Keratinocyte (primary cell): ENCODE data around the gene EIF2B2.

ENCODE experiments used
- EZH2 ChIP-seq: IDR thresholded peaks from one replicate; pipeline ENCODE4 v1.6.1; 2012; ENCODE audit warnings: inconsistent platforms, mild to moderate bottlenecking, low read length, moderate library complexity
- TF ChIP-seq, protein P1 (sequence below), 3 experiments: IDR thresholded peaks in 1 of 3; conservative IDR thresholded peaks in 1 of 3; optimal IDR thresholded peaks in 1 of 3; 2 replicates in 2 of 3; 3 replicates in 1 of 3; pipeline versions ENCODE3 to v1.5.1; 2011; ENCODE audit warnings: low read length in 3 of 3, mild to moderate bottlenecking in 3 of 3, moderate library complexity in 2 of 3, control low read depth in 1 of 3, inconsistent platforms in 1 of 3; ENCODE audit not compliant: insufficient read depth in 2 of 3; ENCODE audit errors: extremely low read depth in 1 of 3

DNA sequence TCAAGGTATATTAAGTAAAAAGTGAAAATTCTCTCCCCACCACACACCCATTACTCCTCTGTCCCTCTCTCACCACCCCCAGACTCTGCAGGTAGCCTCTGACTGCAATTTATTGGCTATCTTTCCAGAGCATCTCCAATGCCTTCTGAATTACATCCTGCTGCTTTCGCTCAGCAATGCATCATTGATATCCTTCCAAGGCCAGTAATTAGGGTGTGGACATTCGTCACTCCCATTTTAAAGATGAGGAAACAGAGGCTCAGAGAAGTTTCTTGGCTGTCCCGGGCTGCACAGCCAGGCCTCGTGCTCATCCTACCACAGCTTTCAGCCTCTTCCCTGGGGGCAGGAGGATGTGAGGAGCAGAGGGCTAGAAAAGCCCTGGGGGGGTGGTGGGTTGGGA lies 23.7 kb upstream of the EIF2B2 start:
- TF ChIP-seq, protein P1, sequence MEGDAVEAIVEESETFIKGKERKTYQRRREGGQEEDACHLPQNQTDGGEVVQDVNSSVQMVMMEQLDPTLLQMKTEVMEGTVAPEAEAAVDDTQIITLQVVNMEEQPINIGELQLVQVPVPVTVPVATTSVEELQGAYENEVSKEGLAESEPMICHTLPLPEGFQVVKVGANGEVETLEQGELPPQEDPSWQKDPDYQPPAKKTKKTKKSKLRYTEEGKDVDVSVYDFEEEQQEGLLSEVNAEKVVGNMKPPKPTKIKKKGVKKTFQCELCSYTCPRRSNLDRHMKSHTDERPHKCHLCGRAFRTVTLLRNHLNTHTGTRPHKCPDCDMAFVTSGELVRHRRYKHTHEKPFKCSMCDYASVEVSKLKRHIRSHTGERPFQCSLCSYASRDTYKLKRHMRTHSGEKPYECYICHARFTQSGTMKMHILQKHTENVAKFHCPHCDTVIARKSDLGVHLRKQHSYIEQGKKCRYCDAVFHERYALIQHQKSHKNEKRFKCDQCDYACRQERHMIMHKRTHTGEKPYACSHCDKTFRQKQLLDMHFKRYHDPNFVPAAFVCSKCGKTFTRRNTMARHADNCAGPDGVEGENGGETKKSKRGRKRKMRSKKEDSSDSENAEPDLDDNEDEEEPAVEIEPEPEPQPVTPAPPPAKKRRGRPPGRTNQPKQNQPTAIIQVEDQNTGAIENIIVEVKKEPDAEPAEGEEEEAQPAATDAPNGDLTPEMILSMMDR (optimal IDR thresholded peaks at IDR 0.05 in 1 of 3, IDR thresholded peaks at IDR 0.05 in 1 of 3, conservative IDR thresholded peaks at IDR 0.05 in 1 of 3; ENCODE audit: extremely low read depth in 1 of 3, insufficient read depth in 2 of 3, low read length in 3 of 3): no peak
- TF ChIP-seq EZH2: no peak
